Panc1 (cell line): ENCODE results near the gene SLC39A12.

Experiments
- CTCF ChIP-seq: fragments of 450-650 bp; IDR thresholded peaks from 2 replicates; pipeline ENCODE4 v1.5.1; 2017; ENCODE audit warnings: mild to moderate bottlenecking
- POLR2AphosphoS5 ChIP-seq: IDR thresholded peaks from 2 replicates; pipeline ENCODE4 v1.6.1; 2012; ENCODE audit warnings: mild to moderate bottlenecking, low read depth, low read length, moderate library complexity
- REST ChIP-seq, 2 experiments: IDR thresholded peaks; 2 replicates each; pipeline ENCODE4 v1.6.1; 2011 to 2012; ENCODE audit warnings: low read depth in 2 of 2, control low read depth in 1 of 2, low read length in 1 of 2, mild to moderate bottlenecking in 1 of 2, moderate library complexity in 1 of 2; ENCODE audit not compliant: insufficient read depth in 1 of 2
- SIN3A ChIP-seq: IDR thresholded peaks from 2 replicates; pipeline ENCODE4 v1.6.1; 2012; ENCODE audit warnings: low read depth, mild to moderate bottlenecking, low read length, moderate library complexity, borderline replicate concordance; ENCODE audit not compliant: insufficient read depth
- TCF7L2 ChIP-seq: IDR thresholded peaks from 2 replicates; pipeline ENCODE4 v1.6.1; 2011; ENCODE audit warnings: mild to moderate bottlenecking, low read depth, low read length, inconsistent platforms

DNA sequence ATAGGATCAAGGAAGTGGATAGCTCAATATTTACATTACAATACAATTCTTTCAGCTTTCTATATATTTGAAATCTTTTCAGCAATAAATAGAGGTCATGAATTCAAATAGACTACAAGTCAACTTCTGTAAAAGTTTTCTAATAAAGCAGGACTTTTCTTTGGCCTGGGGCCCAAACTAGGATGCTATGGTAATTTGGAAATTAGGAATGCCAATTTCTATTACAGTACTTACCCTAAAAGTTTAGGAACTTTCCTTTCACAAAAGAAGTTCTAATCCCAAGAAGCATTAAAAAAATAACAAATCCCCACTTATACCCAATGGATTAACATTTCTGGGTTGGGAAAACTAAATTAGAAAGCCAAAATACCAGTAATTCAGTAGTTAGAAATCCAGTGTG is 40.5 kb downstream of the SLC39A12 start:
- TF ChIP-seq CTCF (no peak), POLR2AphosphoS5 (no peak), REST (IDR thresholded peaks at IDR 0.05; ENCODE audit: insufficient read depth in 1 of 2, low read depth in 2 of 2, low read length in 1 of 2) (no peak), TCF7L2 (no peak), SIN3A (no peak)
